A673 (cell line): Measurements from ENCODE around the gene ANAPC2. TPM values are rescaled to one million over a fixed set of nuclear protein-coding genes. Genes with fewer than 3 reads are reported as not detected.

Source experiments
- BruUV-seq: library from RNA; stranded (reverse); fragments of 400-500 nt; replicated peaks from 2 replicates; lab custom pipeline; 2021; lab: Mats Ljungman, UMichigan
- CTCF ChIA-PET: fragments of 300-600 bp; sonication (Branson Sonifier 250); formaldehyde crosslinking; loops from one replicate; lab custom pipeline; 2022; ENCODE audit warnings: antibody characterized with exemption; lab: Charles Lee
- POLR2A ChIA-PET: fragments of 300-600 bp; sonication (Branson Sonifier 250); formaldehyde crosslinking; loops from one replicate; lab custom pipeline; 2022; ENCODE audit warnings: antibody characterized with exemption; ENCODE audit not compliant: low non-redundant PET; lab: Charles Lee
- DNase-seq: peaks from one replicate; pipeline ENCODE4 v3.0.0-alpha.2; 2015; ENCODE audit warnings: low spot score
- H3K27ac ChIP-seq: fragments of 200-600 bp; sonication (generic); 2 replicates; pipeline ENCODE4 v1.5.1; 2016; ENCODE audit warnings: mixed run types, low read depth, mild to moderate bottlenecking, mixed read lengths, antibody characterized with exemption, low read length; ENCODE audit not compliant: poor library complexity, severe bottlenecking
- H3K27me3 ChIP-seq: fragments of 200-600 bp; sonication (generic); replicated peaks from 2 replicates; pipeline ENCODE4 v1.6.1; 2017; ENCODE audit warnings: mixed run types, low read depth, mild to moderate bottlenecking, mixed read lengths, antibody characterized with exemption, low read length; ENCODE audit not compliant: insufficient read depth, poor library complexity
- H3K36me3 ChIP-seq: fragments of 200-600 bp; sonication (generic); 2 replicates; pipeline ENCODE4 v1.6.1; 2016; ENCODE audit warnings: mixed run types, mild to moderate bottlenecking, mixed read lengths, antibody characterized with exemption, low read length; ENCODE audit not compliant: insufficient read depth, poor library complexity, severe bottlenecking
- H3K4me1 ChIP-seq: fragments of 200-600 bp; sonication (generic); 2 replicates; pipeline ENCODE4 v1.6.1; 2017; ENCODE audit warnings: mixed run types, mild to moderate bottlenecking, mixed read lengths, antibody characterized with exemption, low read length; ENCODE audit not compliant: insufficient read depth, poor library complexity, severe bottlenecking
- H3K4me3 ChIP-seq: fragments of 200-600 bp; sonication (generic); 2 replicates; pipeline ENCODE4 v1.5.1; 2016; ENCODE audit warnings: low read depth, mixed run types, mild to moderate bottlenecking, mixed read lengths, low read length; ENCODE audit not compliant: poor library complexity, severe bottlenecking
- H3K9me3 ChIP-seq: fragments of 200-600 bp; sonication (generic); 2 replicates; pipeline ENCODE4 v1.6.1; 2016; ENCODE audit warnings: mixed run types, low read depth, mild to moderate bottlenecking, mixed read lengths, antibody characterized with exemption, low read length; ENCODE audit not compliant: poor library complexity, severe bottlenecking
- EZH2 ChIP-seq: fragments of 200-600 bp; sonication (generic); IDR thresholded peaks from 2 replicates; pipeline ENCODE4 v1.6.1; 2017; ENCODE audit warnings: borderline replicate concordance, low read depth, mild to moderate bottlenecking, mixed read lengths, antibody characterized with exemption, low read length; ENCODE audit not compliant: poor library complexity, severe bottlenecking
- intact Hi-C: fragments of 100-400 bp; cut with micrococcal nuclease; formaldehyde crosslinking; loops from one replicate; pipeline ENCODE4 v1.10.0; 2022; ENCODE audit not compliant: unreplicated experiment
- total RNA-seq: library from RNA; stranded (reverse); gene quantifications from 2 replicates; pipeline ENCODE4 v1.2.3, GENCODE V29; 2021
- TF ChIP-seq, protein P1 (sequence below): fragments of 300-800, 200-600 bp; sonication (generic); conservative IDR thresholded peaks from 2 replicates; pipeline ENCODE4 v1.5.1; 2017; ENCODE audit warnings: low read depth, mild to moderate bottlenecking, antibody characterized with exemption, low read length, moderate library complexity, mixed read lengths

Gene ANAPC2
- total RNA-seq, 1 experiment from 2014 or later: 49.6 TPM

DNA sequence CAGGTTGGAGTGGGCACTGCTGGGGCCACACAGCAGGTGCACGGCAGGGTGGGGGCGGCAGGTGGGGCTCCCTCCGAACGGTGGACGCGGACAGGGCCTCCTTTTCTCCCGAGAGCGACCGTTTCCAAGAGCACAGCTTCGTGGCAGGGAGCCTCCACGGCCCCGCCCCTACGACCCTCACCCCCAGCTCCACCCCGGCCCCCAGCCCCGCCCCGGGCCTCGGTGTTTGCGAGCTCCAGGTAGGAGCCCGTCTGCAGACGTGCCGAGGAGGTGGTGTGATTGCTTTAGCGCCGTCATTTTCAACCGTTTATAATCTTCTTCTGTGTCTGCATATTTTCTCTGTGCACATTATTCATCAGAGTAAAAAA, 40.6 kb downstream of the ANAPC2 start:
- DNase-seq: no peak
- no peak overlapping the region for H3K27ac ChIP-seq
- H3K27me3 ChIP-seq: peaks cover 19% of the 10 kb centered on the region
- intact Hi-C loops: no loop called here
- no peaks in the 10 kb centered on the region for H3K9me3 ChIP-seq
- H3K4me3 ChIP-seq: no peak overlapping the region
- POLR2A ChIA-PET: no interaction called here
- peaks cover 5% of the 10 kb centered on the region for H3K4me1 ChIP-seq
- H3K36me3 ChIP-seq: no peaks in the 10 kb centered on the region
- no TSS peak for BruUV-seq
- TF ChIP-seq, protein P1, sequence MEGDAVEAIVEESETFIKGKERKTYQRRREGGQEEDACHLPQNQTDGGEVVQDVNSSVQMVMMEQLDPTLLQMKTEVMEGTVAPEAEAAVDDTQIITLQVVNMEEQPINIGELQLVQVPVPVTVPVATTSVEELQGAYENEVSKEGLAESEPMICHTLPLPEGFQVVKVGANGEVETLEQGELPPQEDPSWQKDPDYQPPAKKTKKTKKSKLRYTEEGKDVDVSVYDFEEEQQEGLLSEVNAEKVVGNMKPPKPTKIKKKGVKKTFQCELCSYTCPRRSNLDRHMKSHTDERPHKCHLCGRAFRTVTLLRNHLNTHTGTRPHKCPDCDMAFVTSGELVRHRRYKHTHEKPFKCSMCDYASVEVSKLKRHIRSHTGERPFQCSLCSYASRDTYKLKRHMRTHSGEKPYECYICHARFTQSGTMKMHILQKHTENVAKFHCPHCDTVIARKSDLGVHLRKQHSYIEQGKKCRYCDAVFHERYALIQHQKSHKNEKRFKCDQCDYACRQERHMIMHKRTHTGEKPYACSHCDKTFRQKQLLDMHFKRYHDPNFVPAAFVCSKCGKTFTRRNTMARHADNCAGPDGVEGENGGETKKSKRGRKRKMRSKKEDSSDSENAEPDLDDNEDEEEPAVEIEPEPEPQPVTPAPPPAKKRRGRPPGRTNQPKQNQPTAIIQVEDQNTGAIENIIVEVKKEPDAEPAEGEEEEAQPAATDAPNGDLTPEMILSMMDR: no peak
- TF ChIP-seq EZH2: no peak
- CTCF ChIA-PET: no interaction called here

DNA sequence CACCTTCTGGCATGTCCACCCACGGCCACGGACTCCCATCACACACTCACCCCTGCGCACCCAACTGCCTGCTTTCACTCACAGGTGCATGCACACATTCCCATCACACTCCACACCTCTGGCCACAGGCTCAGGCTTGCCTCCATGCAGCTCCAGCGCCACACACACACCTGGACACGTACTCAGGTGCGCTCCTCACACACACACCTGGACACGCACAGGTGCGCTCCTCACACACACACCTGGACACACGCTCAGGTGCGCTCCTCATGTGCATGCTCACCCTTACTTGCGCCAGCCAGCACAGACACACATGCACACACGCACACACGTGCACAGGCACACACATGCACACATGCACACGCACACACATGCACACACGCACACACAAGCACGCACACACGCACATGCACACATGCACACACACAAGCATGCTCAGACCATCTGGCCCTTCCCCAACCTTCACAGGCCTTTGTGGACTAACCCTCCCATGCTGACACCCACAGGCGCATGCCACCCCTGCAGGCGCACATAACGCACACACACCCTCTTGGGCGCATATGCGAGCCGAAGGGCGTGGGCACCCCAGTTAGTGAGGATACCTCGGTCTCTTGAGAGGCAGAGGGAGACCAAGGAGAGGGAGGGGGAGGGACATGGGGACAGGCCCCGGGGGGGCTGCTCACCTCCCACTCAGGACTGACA, 41.1 kb downstream of the ANAPC2 start:
- H3K4me3 ChIP-seq: no peak overlapping the region
- H3K9me3 ChIP-seq: no peaks in the 10 kb centered on the region
- no peak for DNase-seq
- intact Hi-C loops: no loop called here
- H3K36me3 ChIP-seq: no peaks in the 10 kb centered on the region
- peaks cover 24% of the 10 kb centered on the region for H3K27me3 ChIP-seq
- no peak for TF ChIP-seq EZH2
- TF ChIP-seq, protein P1: no peak
- no peak overlapping the region for H3K27ac ChIP-seq
- no TSS peak for BruUV-seq
- POLR2A ChIA-PET: no interaction called here
- peaks cover 5% of the 10 kb centered on the region for H3K4me1 ChIP-seq
- CTCF ChIA-PET: no interaction called here

DNA sequence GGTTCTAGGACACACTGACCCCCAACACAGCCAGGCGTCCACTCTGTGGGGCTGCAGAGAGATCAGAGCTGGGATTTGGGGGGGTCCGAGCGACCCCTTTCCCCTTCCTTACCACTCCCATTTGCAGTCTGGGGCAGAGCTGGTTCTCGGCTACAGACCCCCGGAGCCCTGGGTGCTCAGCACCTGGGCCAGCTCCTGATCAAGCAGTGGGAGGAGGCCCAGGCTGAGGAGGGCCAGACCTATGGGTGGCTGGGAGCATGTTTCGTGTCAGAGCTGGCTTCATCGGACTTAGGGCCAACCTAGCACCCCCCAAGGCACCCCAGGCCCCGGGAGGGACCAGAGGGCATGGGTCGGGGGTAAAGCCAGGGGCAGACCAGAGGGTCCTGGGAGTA, 41.8 kb downstream of the ANAPC2 start:
- H3K9me3 ChIP-seq: no peaks in the 10 kb centered on the region
- H3K27ac ChIP-seq: no peak overlapping the region
- CTCF ChIA-PET: no interaction called here
- no peak for DNase-seq
- H3K36me3 ChIP-seq: no peaks in the 10 kb centered on the region
- TF ChIP-seq, protein P1: no peak
- TF ChIP-seq EZH2: no peak
- POLR2A ChIA-PET: no interaction called here
- H3K27me3 ChIP-seq: peaks cover 31% of the 10 kb centered on the region
- H3K4me3 ChIP-seq: no peak overlapping the region
- BruUV-seq: no TSS peak
- H3K4me1 ChIP-seq: peaks cover 5% of the 10 kb centered on the region
- intact Hi-C loops: no loop called here
